ENCODE data around the gene WDR64.

DNA sequence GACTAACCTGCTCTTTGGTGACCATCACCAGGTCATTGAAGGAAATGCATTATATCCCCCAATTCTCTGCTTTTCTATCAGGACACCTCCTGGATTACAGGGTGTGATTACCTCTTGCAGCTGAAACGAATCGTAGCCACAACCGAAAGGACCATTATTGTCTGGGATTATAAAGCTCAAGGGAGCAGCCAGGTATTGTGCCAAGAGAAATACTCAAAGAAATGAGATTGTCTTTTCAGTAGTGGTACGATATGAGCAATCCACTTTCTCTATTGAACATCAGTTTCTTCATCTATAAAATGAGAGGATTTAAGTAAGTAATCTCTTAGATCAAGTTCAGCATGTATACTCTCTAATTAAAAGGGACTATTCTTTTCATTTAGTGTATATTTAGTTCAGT is 27.3 kb downstream of the WDR64 start:
- TF ChIP-seq, protein P1, sequence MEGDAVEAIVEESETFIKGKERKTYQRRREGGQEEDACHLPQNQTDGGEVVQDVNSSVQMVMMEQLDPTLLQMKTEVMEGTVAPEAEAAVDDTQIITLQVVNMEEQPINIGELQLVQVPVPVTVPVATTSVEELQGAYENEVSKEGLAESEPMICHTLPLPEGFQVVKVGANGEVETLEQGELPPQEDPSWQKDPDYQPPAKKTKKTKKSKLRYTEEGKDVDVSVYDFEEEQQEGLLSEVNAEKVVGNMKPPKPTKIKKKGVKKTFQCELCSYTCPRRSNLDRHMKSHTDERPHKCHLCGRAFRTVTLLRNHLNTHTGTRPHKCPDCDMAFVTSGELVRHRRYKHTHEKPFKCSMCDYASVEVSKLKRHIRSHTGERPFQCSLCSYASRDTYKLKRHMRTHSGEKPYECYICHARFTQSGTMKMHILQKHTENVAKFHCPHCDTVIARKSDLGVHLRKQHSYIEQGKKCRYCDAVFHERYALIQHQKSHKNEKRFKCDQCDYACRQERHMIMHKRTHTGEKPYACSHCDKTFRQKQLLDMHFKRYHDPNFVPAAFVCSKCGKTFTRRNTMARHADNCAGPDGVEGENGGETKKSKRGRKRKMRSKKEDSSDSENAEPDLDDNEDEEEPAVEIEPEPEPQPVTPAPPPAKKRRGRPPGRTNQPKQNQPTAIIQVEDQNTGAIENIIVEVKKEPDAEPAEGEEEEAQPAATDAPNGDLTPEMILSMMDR (IDR thresholded peaks at IDR 0.05) = no peak
- TF ChIP-seq POLR2AphosphoS5 (IDR thresholded peaks at IDR 0.05; ENCODE audit: insufficient read depth in 1 of 2, low read depth in 1 of 2) (no peak), POLR2A (IDR thresholded peaks at IDR 0.05) (no peak)
